HL-60 (cell line): ENCODE data around the gene SLC7A14.

Experiments used
- DNase-seq, 2 experiments: peaks; one replicate each; pipeline ENCODE4 v3.0.0-alpha.2; 2010 to 2020; ENCODE audit warnings: low read depth in 1 of 2, low spot score in 1 of 2
- H3K27ac ChIP-seq: fragments of 250-450 bp; sonication (Bioruptor Pico); replicated peaks from 2 replicates; pipeline ENCODE4 v1.5.1; 2020; ENCODE audit warnings: mild to moderate bottlenecking, moderate library complexity
- H3K27me3 ChIP-seq: fragments of 250-450 bp; sonication (Bioruptor Pico); 2 replicates; pipeline ENCODE4 v1.5.1; 2021; ENCODE audit warnings: mild to moderate bottlenecking, moderate library complexity; ENCODE audit not compliant: insufficient read depth, poor library complexity, severe bottlenecking
- H3K4me3 ChIP-seq: replicated peaks from 2 replicates; pipeline ENCODE4 v1.5.1; 2011; ENCODE audit warnings: mild to moderate bottlenecking, control low read depth, low read length; ENCODE audit not compliant: insufficient read depth
- GABPA ChIP-seq: IDR thresholded peaks from 2 replicates; pipeline ENCODE4 v1.6.1; 2012; ENCODE audit warnings: low read depth
- POLR2AphosphoS5 ChIP-seq: IDR thresholded peaks from 2 replicates; pipeline ENCODE4 v1.6.1; 2012; ENCODE audit warnings: low read depth
- SPI1 ChIP-seq: IDR thresholded peaks from 2 replicates; pipeline ENCODE4 v1.6.1; 2012; ENCODE audit warnings: low read depth, mild to moderate bottlenecking, borderline replicate concordance
- TF ChIP-seq, protein P1 (sequence below): IDR thresholded peaks from 2 replicates; pipeline ENCODE4 v1.6.1; 2012; ENCODE audit warnings: low read depth; ENCODE audit not compliant: insufficient replicate concordance
- TF ChIP-seq, protein P2 (sequence below): IDR thresholded peaks from one replicate; pipeline ENCODE4 v1.5.1; 2011; ENCODE audit warnings: low read length, control low read depth, inconsistent platforms; ENCODE audit not compliant: insufficient read depth

The SLC7A14 gene

DNA sequence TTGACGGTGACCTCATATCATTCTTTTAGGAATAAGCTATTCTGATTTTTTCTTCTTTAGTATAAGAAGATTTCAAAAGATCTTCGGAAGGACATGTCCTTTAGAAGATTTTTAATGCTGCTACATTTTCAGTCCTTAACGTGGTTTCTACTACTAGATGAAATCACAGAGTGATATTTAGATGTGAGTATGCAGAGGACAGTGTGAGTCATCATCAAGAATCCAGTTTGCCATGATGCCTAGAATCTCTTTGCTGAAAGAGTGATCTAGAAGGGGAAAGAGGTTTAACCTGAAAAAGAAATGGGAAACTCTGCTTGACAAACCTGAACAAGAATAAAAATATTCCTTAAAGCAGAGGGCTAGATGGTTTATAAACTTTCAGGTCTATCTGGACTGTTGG lies 43.2 kb downstream of the SLC7A14 start:
- no peak overlapping the region for H3K27ac ChIP-seq
- no peak overlapping the region for H3K4me3 ChIP-seq
- H3K27me3 ChIP-seq = peaks cover 7% of the 10 kb centered on the region
- DNase-seq = no peak
- TF ChIP-seq, protein P1, sequence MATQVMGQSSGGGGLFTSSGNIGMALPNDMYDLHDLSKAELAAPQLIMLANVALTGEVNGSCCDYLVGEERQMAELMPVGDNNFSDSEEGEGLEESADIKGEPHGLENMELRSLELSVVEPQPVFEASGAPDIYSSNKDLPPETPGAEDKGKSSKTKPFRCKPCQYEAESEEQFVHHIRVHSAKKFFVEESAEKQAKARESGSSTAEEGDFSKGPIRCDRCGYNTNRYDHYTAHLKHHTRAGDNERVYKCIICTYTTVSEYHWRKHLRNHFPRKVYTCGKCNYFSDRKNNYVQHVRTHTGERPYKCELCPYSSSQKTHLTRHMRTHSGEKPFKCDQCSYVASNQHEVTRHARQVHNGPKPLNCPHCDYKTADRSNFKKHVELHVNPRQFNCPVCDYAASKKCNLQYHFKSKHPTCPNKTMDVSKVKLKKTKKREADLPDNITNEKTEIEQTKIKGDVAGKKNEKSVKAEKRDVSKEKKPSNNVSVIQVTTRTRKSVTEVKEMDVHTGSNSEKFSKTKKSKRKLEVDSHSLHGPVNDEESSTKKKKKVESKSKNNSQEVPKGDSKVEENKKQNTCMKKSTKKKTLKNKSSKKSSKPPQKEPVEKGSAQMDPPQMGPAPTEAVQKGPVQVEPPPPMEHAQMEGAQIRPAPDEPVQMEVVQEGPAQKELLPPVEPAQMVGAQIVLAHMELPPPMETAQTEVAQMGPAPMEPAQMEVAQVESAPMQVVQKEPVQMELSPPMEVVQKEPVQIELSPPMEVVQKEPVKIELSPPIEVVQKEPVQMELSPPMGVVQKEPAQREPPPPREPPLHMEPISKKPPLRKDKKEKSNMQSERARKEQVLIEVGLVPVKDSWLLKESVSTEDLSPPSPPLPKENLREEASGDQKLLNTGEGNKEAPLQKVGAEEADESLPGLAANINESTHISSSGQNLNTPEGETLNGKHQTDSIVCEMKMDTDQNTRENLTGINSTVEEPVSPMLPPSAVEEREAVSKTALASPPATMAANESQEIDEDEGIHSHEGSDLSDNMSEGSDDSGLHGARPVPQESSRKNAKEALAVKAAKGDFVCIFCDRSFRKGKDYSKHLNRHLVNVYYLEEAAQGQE = no peak
- TF ChIP-seq, protein P2, sequence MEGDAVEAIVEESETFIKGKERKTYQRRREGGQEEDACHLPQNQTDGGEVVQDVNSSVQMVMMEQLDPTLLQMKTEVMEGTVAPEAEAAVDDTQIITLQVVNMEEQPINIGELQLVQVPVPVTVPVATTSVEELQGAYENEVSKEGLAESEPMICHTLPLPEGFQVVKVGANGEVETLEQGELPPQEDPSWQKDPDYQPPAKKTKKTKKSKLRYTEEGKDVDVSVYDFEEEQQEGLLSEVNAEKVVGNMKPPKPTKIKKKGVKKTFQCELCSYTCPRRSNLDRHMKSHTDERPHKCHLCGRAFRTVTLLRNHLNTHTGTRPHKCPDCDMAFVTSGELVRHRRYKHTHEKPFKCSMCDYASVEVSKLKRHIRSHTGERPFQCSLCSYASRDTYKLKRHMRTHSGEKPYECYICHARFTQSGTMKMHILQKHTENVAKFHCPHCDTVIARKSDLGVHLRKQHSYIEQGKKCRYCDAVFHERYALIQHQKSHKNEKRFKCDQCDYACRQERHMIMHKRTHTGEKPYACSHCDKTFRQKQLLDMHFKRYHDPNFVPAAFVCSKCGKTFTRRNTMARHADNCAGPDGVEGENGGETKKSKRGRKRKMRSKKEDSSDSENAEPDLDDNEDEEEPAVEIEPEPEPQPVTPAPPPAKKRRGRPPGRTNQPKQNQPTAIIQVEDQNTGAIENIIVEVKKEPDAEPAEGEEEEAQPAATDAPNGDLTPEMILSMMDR = no peak
- TF ChIP-seq POLR2AphosphoS5 = no peak
- TF ChIP-seq GABPA = no peak
- no peak for TF ChIP-seq SPI1

DNA sequence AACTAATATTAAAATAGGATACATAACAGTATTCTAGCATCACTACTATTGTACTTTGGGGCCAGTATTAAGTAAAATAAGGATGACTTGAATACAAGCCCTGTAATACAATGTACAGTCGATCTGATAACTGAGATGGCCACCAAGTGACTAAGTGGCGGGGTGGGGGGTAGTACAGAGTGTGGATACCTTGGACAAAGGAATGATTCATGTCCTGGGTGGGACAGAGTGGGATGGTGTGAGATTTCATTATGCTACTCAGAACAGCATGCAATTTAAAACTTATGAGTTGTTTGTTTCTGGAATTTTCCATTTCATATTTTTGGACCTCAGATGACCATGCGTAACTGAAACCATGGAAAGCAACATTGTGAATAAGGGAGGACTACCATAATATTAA lies 46.0 kb downstream of the SLC7A14 start:
- Histone ChIP-seq H3K27ac (no peak overlapping the region), H3K4me3 (no peak overlapping the region), H3K27me3 (peaks cover 4% of the 10 kb centered on the region)
- TF ChIP-seq SPI1 (no peak), POLR2AphosphoS5 (no peak), GABPA (no peak)
- TF ChIP-seq, protein P2 = no peak
- TF ChIP-seq, protein P1 = no peak
- DNase-seq = no peak

DNA sequence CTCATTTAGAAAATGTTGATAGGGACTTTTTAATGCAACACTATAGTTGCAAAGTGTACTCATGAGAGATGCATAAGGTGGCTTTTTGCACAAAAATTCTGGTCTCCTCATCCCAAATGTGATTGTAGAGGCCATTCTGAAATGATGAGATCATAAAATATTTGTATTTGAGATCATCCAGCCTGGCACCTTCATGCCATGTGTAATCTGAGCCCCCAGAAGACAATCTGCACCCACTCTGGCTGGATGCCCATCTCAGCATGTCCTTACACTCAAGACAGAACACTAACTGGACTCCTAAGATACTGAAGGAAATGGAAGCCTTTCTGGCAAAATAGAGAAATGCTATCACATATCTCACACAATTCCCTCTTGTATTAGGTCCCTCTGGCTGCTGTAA lies 49.2 kb downstream of the SLC7A14 start:
- Histone ChIP-seq H3K4me3 (no peak overlapping the region), H3K27ac (no peak overlapping the region), H3K27me3 (peaks cover 4% of the 10 kb centered on the region)
- no peak for DNase-seq
- no peak for TF ChIP-seq GABPA
- TF ChIP-seq, protein P2 = no peak
- TF ChIP-seq SPI1 = no peak
- TF ChIP-seq, protein P1 = no peak
- no peak for TF ChIP-seq POLR2AphosphoS5
